H9 (cell line): Measurements from ENCODE around the gene POU2AF3. TPM values are rescaled to one million over a fixed set of nuclear protein-coding genes. Genes with fewer than 3 reads are reported as not detected.

Source experiments
- DNase-seq: peaks from one replicate; pipeline ENCODE4 v3.0.0-alpha.2; 2017
- H2AFZ ChIP-seq: one replicate; pipeline ENCODE4 v1.6.1; 2013; ENCODE audit warnings: mild to moderate bottlenecking, low read length, control low read depth, moderate library complexity
- H2AK5ac ChIP-seq: 2 replicates; pipeline ENCODE4 v1.6.1; 2013; ENCODE audit warnings: low read length, control low read depth, mixed read lengths; ENCODE audit not compliant: insufficient read length
- H2BK120ac ChIP-seq: one replicate; pipeline ENCODE4 v1.6.1; 2013; ENCODE audit warnings: low read depth, mild to moderate bottlenecking, low read length, control low read depth, inconsistent platforms; ENCODE audit not compliant: poor library complexity, severe bottlenecking
- H2BK12ac ChIP-seq: 2 replicates; pipeline ENCODE4 v1.6.1; 2013; ENCODE audit warnings: low read length, control low read depth, mixed read lengths, low read depth; ENCODE audit not compliant: insufficient read length
- H2BK15ac ChIP-seq: 2 replicates; pipeline ENCODE4 v1.6.1; 2013; ENCODE audit warnings: low read depth, low read length, control low read depth
- H2BK20ac ChIP-seq: one replicate; pipeline ENCODE4 v1.6.1; 2013; ENCODE audit warnings: low read depth, mild to moderate bottlenecking, low read length, control low read depth, inconsistent platforms; ENCODE audit not compliant: poor library complexity, severe bottlenecking
- H2BK5ac ChIP-seq: 2 replicates; pipeline ENCODE4 v1.6.1; 2013; ENCODE audit warnings: low read length, control low read depth, mixed read lengths; ENCODE audit not compliant: insufficient read length
- H3K14ac ChIP-seq: 2 replicates; pipeline ENCODE4 v1.6.1; 2013; ENCODE audit warnings: low read length, control low read depth; ENCODE audit not compliant: insufficient read depth
- H3K18ac ChIP-seq: 2 replicates; pipeline ENCODE4 v1.6.1; 2013; ENCODE audit warnings: low read depth, mild to moderate bottlenecking, mixed read lengths, low read length, control low read depth; ENCODE audit not compliant: insufficient read length
- H3K23ac ChIP-seq: 2 replicates; pipeline ENCODE4 v1.6.1; 2013; ENCODE audit warnings: low read length, control low read depth, mixed read lengths, low read depth; ENCODE audit not compliant: insufficient read length
- H3K23me2 ChIP-seq: 2 replicates; pipeline ENCODE4 v1.6.1; 2013; ENCODE audit warnings: low read depth, mild to moderate bottlenecking, mixed read lengths, low read length, control low read depth; ENCODE audit not compliant: insufficient read length, poor library complexity, severe bottlenecking
- H3K27ac ChIP-seq: 2 replicates; pipeline ENCODE4 v1.5.1; 2013; ENCODE audit warnings: low read length, control low read depth, mixed read lengths, low read depth; ENCODE audit not compliant: insufficient read length
- H3K27me3 ChIP-seq: 2 replicates; pipeline ENCODE4 v1.6.1; 2013; ENCODE audit warnings: low read length, control low read depth, inconsistent platforms; ENCODE audit not compliant: insufficient read depth
- H3K4ac ChIP-seq: 2 replicates; pipeline ENCODE4 v1.6.1; 2013; ENCODE audit warnings: low read depth, mild to moderate bottlenecking, control low read depth, inconsistent platforms, low read length, moderate library complexity
- H3K4me1 ChIP-seq: 2 replicates; pipeline ENCODE4 v1.6.1; 2013; ENCODE audit warnings: low read length, control low read depth, inconsistent platforms; ENCODE audit not compliant: insufficient read depth
- H3K4me2 ChIP-seq: 2 replicates; pipeline ENCODE4 v1.6.1; 2013; ENCODE audit warnings: low read length, control low read depth, mixed read lengths; ENCODE audit not compliant: insufficient read length, insufficient read depth
- H3K56ac ChIP-seq: 2 replicates; pipeline ENCODE4 v1.6.1; 2013; ENCODE audit warnings: low read depth, mild to moderate bottlenecking, mixed read lengths, low read length, control low read depth; ENCODE audit not compliant: insufficient read length
- H3K79me1 ChIP-seq: 2 replicates; pipeline ENCODE4 v1.6.1; 2013; ENCODE audit warnings: low read depth, mild to moderate bottlenecking, moderate library complexity, low read length, control low read depth, inconsistent platforms; ENCODE audit not compliant: insufficient read depth, poor library complexity, severe bottlenecking
- H3K79me2 ChIP-seq: 2 replicates; pipeline ENCODE4 v1.6.1; 2013; ENCODE audit warnings: low read length, control low read depth, inconsistent platforms; ENCODE audit not compliant: insufficient read depth
- H3K9ac ChIP-seq: 2 replicates; pipeline ENCODE4 v1.6.1; 2013; ENCODE audit warnings: low read length, control low read depth, mixed read lengths; ENCODE audit not compliant: insufficient read length; ENCODE audit errors: extremely low read depth
- H3K9me3 ChIP-seq: one replicate; pipeline ENCODE4 v1.6.1; 2013; ENCODE audit warnings: low read depth, low read length, inconsistent platforms; ENCODE audit not compliant: control insufficient read depth
- H3T11ph ChIP-seq: one replicate; pipeline ENCODE4 v1.6.1; 2013; ENCODE audit warnings: mild to moderate bottlenecking, low read length, control low read depth, inconsistent platforms
- H4K20me1 ChIP-seq: one replicate; pipeline ENCODE4 v1.6.1; 2013; ENCODE audit not compliant: control insufficient read depth, insufficient read length, insufficient read depth
- H4K5ac ChIP-seq: 2 replicates; pipeline ENCODE4 v1.6.1; 2013; ENCODE audit warnings: low read depth, mild to moderate bottlenecking, mixed read lengths, low read length, control low read depth; ENCODE audit not compliant: insufficient read length
- H4K8ac ChIP-seq: replicated peaks from 2 replicates; pipeline ENCODE4 v1.6.1; 2013; ENCODE audit warnings: low read length, control low read depth, mixed read lengths, low read depth; ENCODE audit not compliant: insufficient read length
- H4K91ac ChIP-seq: 2 replicates; pipeline ENCODE4 v1.6.1; 2013; ENCODE audit warnings: low read depth, mild to moderate bottlenecking, moderate library complexity, mixed read lengths, low read length, control low read depth; ENCODE audit not compliant: insufficient read length
- H3K27ac Mint-ChIP-seq, 3 experiments: 2 replicates in 2 of 3; 3 replicates in 1 of 3; pipeline ENCODE4 v1.8.0; 2020 to 2021; ENCODE audit warnings: mixed read lengths in 3 of 3, mild to moderate bottlenecking in 1 of 3, moderate library complexity in 1 of 3
- H3K27me3 Mint-ChIP-seq: 2 replicates; pipeline ENCODE4 v1.8.0; 2021; ENCODE audit warnings: low read depth, mild to moderate bottlenecking, moderate library complexity, mixed read lengths
- H3K36me3 Mint-ChIP-seq, 3 experiments: 2 replicates in 2 of 3; 3 replicates in 1 of 3; pipeline ENCODE4 v1.8.0; 2020 to 2021; ENCODE audit warnings: low read depth in 3 of 3, mixed read lengths in 3 of 3; ENCODE audit not compliant: insufficient read depth in 1 of 3
- H3K4me1 Mint-ChIP-seq, 2 experiments: 2 replicates each; pipeline ENCODE4 v1.8.0; 2020; ENCODE audit warnings: mixed read lengths in 2 of 2
- H3K4me3 Mint-ChIP-seq, 2 experiments: 2 replicates in 1 of 2; 3 replicates in 1 of 2; pipeline ENCODE4 v1.8.0; 2020 to 2021; ENCODE audit warnings: mild to moderate bottlenecking in 2 of 2, mixed read lengths in 2 of 2, moderate library complexity in 1 of 2
- H3K9me3 Mint-ChIP-seq, 2 experiments: 2 replicates in 1 of 2; 3 replicates in 1 of 2; pipeline ENCODE4 v1.8.0; 2020; ENCODE audit warnings: mild to moderate bottlenecking in 2 of 2, mixed read lengths in 2 of 2, moderate library complexity in 1 of 2
- whole genome bisulfite sequencing: extraction: QIAGEN DNeasy Blood & Tissue Kit; methylation state at CpG from one replicate; pipeline ENCODE4 v1.1.7; 2013; ENCODE audit warnings: missing lambda C conversion rate, low lambda C conversion rate, mixed read lengths; ENCODE audit not compliant: insufficient read length; ENCODE audit errors: extremely low coverage; 5-methylcytosine and 5-hydroxymethylcytosine counted together
- total RNA-seq: library from RNA; stranded (reverse); gene quantifications from 2 replicates; pipeline ENCODE4 v1.2.1, GENCODE V29; 2021
- TF ChIP-seq, protein P1 (sequence below): fragments of 200-600 bp; sonication (generic); conservative IDR thresholded peaks from 3 replicates; pipeline ENCODE4 v1.8.0; 2021; ENCODE audit warnings: antibody characterized with exemption, mild to moderate bottlenecking

POU2AF3 gene
- total RNA-seq, 1 experiment from 2014 or later, result 0.52 TPM

- Histone ChIP-seq H3K27me3 (no peaks in the 10 kb centered on the region), H3K4ac (no peak overlapping the region), H3K23ac (no peak overlapping the region), H2BK5ac (no peak overlapping the region), H3K9me3 (no peaks in the 10 kb centered on the region), H2BK120ac (no peak overlapping the region), H2BK15ac (no peak overlapping the region), H3K23me2 (no peaks in the 10 kb centered on the region), H3K79me1 (no peaks in the 10 kb centered on the region), H3K14ac (no peak overlapping the region), H2BK12ac (no peak overlapping the region), H4K5ac (no peak overlapping the region), H4K91ac (no peak overlapping the region), H3K4me2 (no peak overlapping the region), H3K4me1 (no peaks in the 10 kb centered on the region), H3T11ph (no peak overlapping the region), H2AFZ (no peak overlapping the region), H3K56ac (no peak overlapping the region), H2BK20ac (no peak overlapping the region), H3K79me2 (no peaks in the 10 kb centered on the region), H3K18ac (no peak overlapping the region), H4K20me1 (no peaks in the 10 kb centered on the region), H4K8ac (no peak overlapping the region), H3K27ac (no peak overlapping the region), H3K9ac (no peak overlapping the region), H2AK5ac (no peak overlapping the region)
- Mint-ChIP-seq H3K36me3 (no peaks in the 10 kb centered on the region), H3K27me3 (peaks cover 3% of the 10 kb centered on the region; the same call in 1 of the 2 replicates), H3K9me3 (no peaks in the 10 kb centered on the region; a peak in 1 of 5 replicates), H3K4me3 (no peak overlapping the region), H3K4me1 (no peaks in the 10 kb centered on the region), H3K27ac (peak overlapping the region in 1 of 3 experiments; percentile 4; a peak in 1 of 7 replicates)
- no peak for DNase-seq
- WGBS, result no CpG with 5 or more reads among the region's 5 CpGs
- TF ChIP-seq, protein P1, sequence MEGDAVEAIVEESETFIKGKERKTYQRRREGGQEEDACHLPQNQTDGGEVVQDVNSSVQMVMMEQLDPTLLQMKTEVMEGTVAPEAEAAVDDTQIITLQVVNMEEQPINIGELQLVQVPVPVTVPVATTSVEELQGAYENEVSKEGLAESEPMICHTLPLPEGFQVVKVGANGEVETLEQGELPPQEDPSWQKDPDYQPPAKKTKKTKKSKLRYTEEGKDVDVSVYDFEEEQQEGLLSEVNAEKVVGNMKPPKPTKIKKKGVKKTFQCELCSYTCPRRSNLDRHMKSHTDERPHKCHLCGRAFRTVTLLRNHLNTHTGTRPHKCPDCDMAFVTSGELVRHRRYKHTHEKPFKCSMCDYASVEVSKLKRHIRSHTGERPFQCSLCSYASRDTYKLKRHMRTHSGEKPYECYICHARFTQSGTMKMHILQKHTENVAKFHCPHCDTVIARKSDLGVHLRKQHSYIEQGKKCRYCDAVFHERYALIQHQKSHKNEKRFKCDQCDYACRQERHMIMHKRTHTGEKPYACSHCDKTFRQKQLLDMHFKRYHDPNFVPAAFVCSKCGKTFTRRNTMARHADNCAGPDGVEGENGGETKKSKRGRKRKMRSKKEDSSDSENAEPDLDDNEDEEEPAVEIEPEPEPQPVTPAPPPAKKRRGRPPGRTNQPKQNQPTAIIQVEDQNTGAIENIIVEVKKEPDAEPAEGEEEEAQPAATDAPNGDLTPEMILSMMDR, result no peak
Observed at GRCh38 chr11:111355101-111355500, 56.8 kb downstream of the POU2AF3 start.
